Bronchial epithelial cell (primary cell): ENCODE results near the gene MLPH. TPM values are rescaled to one million over a fixed set of nuclear protein-coding genes. Genes with fewer than 3 reads are reported as not detected.

Experiments used
- DNase-seq: peaks from one replicate; pipeline ENCODE4 v3.0.0-alpha.2; 2010; ENCODE audit warnings: low read depth
- FAIRE-seq: peaks from 2 replicates; lab custom pipeline; 2011; peaks lifted over from hg19 to GRCh38; lab: Jason Lieb, UNC
- H3K27me3 ChIP-seq: 2 replicates; pipeline ENCODE4 v1.5.1; 2011; ENCODE audit warnings: low read length; ENCODE audit not compliant: control insufficient read depth, insufficient read depth
- H3K36me3 ChIP-seq: 2 replicates; pipeline ENCODE4 v1.5.1; 2011; ENCODE audit warnings: low read length; ENCODE audit not compliant: control insufficient read depth, insufficient read depth
- H3K4me3 ChIP-seq: 2 replicates; pipeline ENCODE4 v1.5.1; 2011; ENCODE audit warnings: mild to moderate bottlenecking, low read depth, low read length, control low read depth
- total RNA-seq: library from RNA; depleted of rRNA; stranded (reverse); fragments of >200 nt; gene quantifications from 2 replicates; pipeline ENCODE4 v1.2.1, GENCODE V29; 2014
- TF ChIP-seq, protein P1 (sequence below): IDR thresholded peaks from 2 replicates; pipeline ENCODE4 v1.5.1; 2011; ENCODE audit warnings: mild to moderate bottlenecking, moderate library complexity, low read length, control low read depth, inconsistent platforms; ENCODE audit not compliant: insufficient read depth, severe bottlenecking

Gene MLPH
- total RNA-seq, 1 donor from 2014 or later, result 6.6 TPM

DNA sequence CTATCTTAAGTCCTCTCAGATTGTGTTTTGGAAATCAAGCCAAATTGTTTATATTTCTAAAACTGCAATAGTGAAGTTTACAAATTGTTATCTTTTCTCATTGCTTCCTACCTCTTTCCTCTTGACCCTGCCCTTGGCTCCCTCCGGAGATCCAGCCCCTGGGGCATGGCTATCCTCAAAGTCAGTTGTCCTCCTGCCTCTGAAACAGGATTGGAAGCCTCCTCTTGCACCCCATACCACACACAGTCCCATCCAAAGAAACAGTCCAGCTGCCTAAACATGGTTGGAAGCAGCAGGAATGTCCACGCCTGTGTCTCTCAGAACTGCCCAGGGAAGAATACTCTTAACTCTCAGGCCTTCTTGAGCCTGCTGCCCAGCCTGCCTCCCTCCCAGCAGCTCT lies 43.0 kb upstream of the MLPH start:
- no peaks in the 10 kb centered on the region for H3K36me3 ChIP-seq
- no peak overlapping the region for H3K4me3 ChIP-seq
- no peaks in the 10 kb centered on the region for H3K27me3 ChIP-seq
- TF ChIP-seq, protein P1, sequence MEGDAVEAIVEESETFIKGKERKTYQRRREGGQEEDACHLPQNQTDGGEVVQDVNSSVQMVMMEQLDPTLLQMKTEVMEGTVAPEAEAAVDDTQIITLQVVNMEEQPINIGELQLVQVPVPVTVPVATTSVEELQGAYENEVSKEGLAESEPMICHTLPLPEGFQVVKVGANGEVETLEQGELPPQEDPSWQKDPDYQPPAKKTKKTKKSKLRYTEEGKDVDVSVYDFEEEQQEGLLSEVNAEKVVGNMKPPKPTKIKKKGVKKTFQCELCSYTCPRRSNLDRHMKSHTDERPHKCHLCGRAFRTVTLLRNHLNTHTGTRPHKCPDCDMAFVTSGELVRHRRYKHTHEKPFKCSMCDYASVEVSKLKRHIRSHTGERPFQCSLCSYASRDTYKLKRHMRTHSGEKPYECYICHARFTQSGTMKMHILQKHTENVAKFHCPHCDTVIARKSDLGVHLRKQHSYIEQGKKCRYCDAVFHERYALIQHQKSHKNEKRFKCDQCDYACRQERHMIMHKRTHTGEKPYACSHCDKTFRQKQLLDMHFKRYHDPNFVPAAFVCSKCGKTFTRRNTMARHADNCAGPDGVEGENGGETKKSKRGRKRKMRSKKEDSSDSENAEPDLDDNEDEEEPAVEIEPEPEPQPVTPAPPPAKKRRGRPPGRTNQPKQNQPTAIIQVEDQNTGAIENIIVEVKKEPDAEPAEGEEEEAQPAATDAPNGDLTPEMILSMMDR, result no peak
- FAIRE-seq (no peak), DNase-seq (no peak)

DNA sequence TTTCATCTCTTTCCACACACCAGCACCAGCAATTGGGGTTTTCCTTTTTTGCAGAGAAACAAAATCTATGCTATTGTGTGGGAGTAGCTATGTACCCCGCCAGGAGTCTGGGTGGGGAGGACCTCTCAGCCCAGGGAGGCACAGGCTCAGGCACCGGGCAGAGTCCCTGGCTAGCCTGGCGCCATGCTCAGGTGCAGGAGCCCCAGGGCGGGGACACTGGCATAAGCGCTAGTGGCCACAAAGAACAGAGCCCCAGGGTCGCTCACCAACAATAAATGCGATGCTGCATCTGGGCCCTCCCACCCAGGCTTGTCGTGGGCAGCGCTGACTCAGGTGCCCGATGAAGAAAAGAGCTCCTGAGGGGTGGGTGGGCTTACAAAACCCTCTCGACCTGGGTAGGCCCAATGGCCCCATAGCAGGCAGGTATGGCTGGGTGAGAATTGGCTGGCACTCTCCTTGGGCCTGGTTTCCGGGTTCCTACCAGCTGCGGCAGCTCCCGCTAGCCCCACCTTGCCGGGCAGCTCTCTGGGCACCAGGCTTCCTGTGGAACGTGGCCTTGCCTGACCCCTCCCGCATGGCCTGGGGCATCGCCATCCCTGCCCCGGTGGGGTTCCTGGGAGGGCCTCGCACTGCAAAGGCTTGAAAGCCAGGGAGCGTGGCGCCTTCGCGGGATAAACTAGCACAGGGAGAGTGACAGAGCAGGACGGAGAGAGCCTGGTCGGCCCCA lies 41.3 kb upstream of the MLPH start:
- Histone ChIP-seq H3K4me3 (no peak overlapping the region), H3K36me3 (no peaks in the 10 kb centered on the region), H3K27me3 (no peaks in the 10 kb centered on the region)
- TF ChIP-seq, protein P1, result no peak
- no peak for FAIRE-seq
- no peak for DNase-seq

DNA sequence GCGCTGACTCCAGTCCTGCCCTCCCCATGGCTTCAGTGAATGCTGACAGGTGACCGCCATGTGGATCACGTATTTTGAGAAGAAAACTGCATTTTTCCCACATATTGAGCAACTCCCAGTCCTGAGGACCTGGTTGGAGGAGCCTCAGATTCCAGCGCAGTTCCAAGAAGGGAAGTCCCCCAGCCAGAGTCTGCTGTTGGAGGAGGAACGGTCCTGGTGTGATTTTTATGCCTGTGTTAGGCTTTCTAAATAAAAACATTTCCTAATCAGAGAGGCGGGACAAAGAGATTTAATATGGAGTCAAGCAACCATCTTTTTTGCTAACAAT lies 40.7 kb upstream of the MLPH start:
- Histone ChIP-seq H3K27me3 (no peaks in the 10 kb centered on the region), H3K36me3 (no peaks in the 10 kb centered on the region), H3K4me3 (no peak overlapping the region)
- TF ChIP-seq, protein P1, result no peak
- FAIRE-seq (no peak), DNase-seq (no peak)

DNA sequence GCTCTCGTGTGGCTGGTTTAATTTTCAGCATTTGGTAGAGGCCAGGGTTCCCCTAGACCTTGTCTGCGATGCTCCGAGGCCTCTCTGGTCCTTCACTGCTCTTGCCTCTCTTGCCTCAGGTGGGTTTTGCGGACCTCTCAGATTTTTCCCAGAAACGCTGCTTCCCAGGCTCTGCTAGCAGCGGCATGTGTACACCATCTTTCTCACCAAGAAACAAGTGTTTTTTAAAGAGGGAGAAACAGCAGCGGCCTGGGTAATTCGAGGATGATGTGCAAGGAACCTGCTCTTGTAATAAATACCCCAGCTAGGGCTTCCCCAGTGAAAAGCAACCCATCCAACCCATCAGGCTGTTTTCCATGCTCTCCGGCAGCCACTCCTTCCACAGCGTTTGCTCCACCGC lies 39.6 kb upstream of the MLPH start:
- no peaks in the 10 kb centered on the region for H3K27me3 ChIP-seq
- DNase-seq (no peak), FAIRE-seq (no peak)
- no peaks in the 10 kb centered on the region for H3K36me3 ChIP-seq
- TF ChIP-seq, protein P1, result no peak
- H3K4me3 ChIP-seq, result no peak overlapping the region

DNA sequence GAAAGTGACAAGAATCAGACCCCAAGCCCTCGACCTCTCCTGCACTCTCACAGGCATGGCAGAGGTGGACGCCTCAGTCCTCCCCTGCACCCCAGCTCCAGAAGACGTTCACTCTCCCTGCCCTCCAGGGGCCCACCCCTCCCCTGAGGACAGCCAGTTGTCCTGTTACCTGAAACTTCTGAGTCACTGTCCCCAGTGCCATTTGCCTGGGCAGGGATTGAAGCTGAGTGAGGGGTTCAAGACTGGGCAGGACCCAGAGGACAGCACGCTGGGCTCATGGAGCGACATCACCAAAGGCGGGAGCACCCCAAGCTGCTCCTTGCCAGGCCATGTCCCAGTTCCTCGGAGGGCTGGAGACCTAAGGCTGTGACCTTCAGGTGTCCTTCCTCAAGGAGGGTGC lies 38.9 kb upstream of the MLPH start:
- H3K4me3 ChIP-seq, result no peak overlapping the region
- DNase-seq, result no peak
- no peaks in the 10 kb centered on the region for H3K27me3 ChIP-seq
- no peak for FAIRE-seq
- TF ChIP-seq, protein P1, result no peak
- no peaks in the 10 kb centered on the region for H3K36me3 ChIP-seq

DNA sequence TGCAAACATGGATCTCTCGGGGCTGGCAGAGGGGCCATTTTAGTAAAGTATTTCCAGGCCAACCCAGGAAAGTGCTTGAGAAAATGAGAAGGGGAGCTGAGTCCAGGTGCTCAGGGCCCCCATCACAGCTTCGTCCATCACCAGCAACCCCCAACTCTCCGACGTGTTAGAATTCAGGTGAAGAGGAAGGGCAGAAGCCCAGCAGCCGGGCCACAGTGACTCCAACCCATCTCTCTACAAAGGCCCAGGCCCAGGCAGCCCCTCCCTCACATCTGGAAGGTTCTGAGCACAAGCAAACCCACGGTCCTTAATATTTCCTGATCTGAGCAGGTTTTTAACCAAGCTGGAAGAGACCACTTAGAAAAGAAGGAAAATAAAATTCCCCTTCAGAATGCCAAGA lies 38.4 kb upstream of the MLPH start:
- H3K36me3 ChIP-seq, result no peaks in the 10 kb centered on the region
- TF ChIP-seq, protein P1, result no peak
- no peaks in the 10 kb centered on the region for H3K27me3 ChIP-seq
- FAIRE-seq (no peak), DNase-seq (no peak)
- H3K4me3 ChIP-seq, result no peak overlapping the region
